GM18909 (cell line): ENCODE results near the gene RABAC1.

Experiments used
- ATAC-seq: cut with Tn5 transposase; IDR thresholded peaks from one replicate; pipeline ENCODE4 v1.9.1; 2021; ENCODE audit warnings: mild to moderate bottlenecking; ENCODE audit not compliant: unreplicated experiment, poor library complexity

RABAC1 gene

DNA sequence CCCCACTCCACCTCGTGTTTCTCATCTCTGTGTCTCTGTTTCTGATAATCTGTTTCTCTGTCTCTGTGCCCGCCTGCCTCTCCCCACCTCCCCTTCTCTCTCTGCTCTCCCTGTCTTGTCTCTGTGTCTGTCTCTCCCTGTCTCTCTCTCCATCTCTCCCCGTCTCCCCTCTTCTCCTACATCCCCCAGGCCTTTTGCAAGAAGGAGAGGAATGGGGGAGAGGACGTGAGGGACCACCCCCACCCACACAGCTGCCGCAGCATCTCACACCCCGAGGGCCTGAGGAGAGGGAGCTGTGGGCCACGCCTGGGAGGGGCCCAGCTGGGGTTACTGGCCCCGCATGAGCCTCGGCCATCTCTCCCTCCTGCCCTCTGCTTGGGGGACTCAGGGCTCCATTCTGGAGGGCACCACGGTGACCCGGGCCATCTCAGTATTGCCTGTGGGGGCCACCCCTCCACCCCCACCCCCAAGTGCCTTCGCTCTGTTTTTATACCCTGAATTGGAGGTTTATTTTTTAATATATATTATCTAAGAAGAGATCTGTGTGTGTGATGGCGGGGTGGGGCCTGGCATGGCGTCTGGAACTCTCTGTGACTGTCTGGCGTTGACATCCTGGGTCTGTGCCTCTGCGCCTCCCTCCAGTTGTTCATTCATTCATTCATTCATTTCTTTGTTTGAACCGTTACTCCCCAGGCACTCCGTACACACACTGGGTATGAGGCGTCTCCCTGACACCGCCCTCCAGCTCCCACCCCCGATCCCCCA lies 52.0 kb downstream of the RABAC1 start:
- ATAC-seq: no peak
